Esophagus (tissue), 2 donors: ENCODE results near the gene ITLN1. TPM values are rescaled to one million over a fixed set of nuclear protein-coding genes. Genes with fewer than 3 reads are reported as not detected.
"Not testable (repeated sequence)": the region's sequence is repeated elsewhere in the genome, so short reads cannot be mapped to it uniquely, and the experiment has no call there.

Experiments used
- H3K27ac ChIP-seq, 2 donors: one replicate each; pipeline ENCODE4 v1.5.1; 2013; ENCODE audit warnings: low read depth in 2 of 2, mild to moderate bottlenecking in 2 of 2, inconsistent platforms in 1 of 2, low read length in 1 of 2, moderate library complexity in 1 of 2
- H3K27me3 ChIP-seq, 2 donors: one replicate each; pipeline ENCODE4 v1.6.1; 2013; ENCODE audit warnings: low read length in 2 of 2, control low read depth in 1 of 2, mild to moderate bottlenecking in 1 of 2; ENCODE audit not compliant: insufficient read depth in 2 of 2, control insufficient read depth in 1 of 2
- H3K36me3 ChIP-seq, 2 donors: one replicate each; pipeline ENCODE4 v1.6.1; 2013; ENCODE audit warnings: low read length in 1 of 2; ENCODE audit not compliant: control insufficient read depth in 2 of 2, insufficient read depth in 2 of 2
- H3K4me1 ChIP-seq, 2 donors: one replicate each; pipeline ENCODE4 v1.6.1; 2013; ENCODE audit warnings: low read length in 1 of 2; ENCODE audit not compliant: control insufficient read depth in 2 of 2, insufficient read depth in 2 of 2
- H3K4me3 ChIP-seq, 2 donors: one replicate each; pipeline ENCODE4 v1.5.1; 2013; ENCODE audit warnings: low read length in 2 of 2, mild to moderate bottlenecking in 2 of 2, low read depth in 1 of 2, moderate library complexity in 1 of 2
- H3K9me3 ChIP-seq, 2 donors: one replicate each; pipeline ENCODE4 v1.6.1; 2013; ENCODE audit warnings: mild to moderate bottlenecking in 2 of 2, low read depth in 1 of 2, low read length in 1 of 2, moderate library complexity in 1 of 2; ENCODE audit not compliant: control insufficient read depth in 2 of 2, insufficient read depth in 1 of 2
- WGBS, 2 donors: extraction: QIAGEN DNeasy Blood & Tissue Kit; methylation state at CpG; one replicate each; pipeline ENCODE4 v1.1.7; 2013; 5-methylcytosine and 5-hydroxymethylcytosine counted together
- polyA plus RNA-seq, 2 donors: library from polyadenylated mRNA; stranded (reverse); fragments of 200-250 nt; gene quantifications; one replicate each; pipeline ENCODE4 v1.2.3, GENCODE V29; 2013
- donor health status: healthy with polysubstance abuse.
- donor health status: Bipolar disorder and iron deficiency.

Gene ITLN1
- polyA plus RNA-seq, 2 donors: 0.04 to 0.20 TPM

- H3K9me3 ChIP-seq: no peaks in the 10 kb centered on the region
- H3K4me3 ChIP-seq: no peak overlapping the region
- H3K36me3 ChIP-seq: no peaks in the 10 kb centered on the region
- no peak overlapping the region for H3K27ac ChIP-seq
- WGBS, 2 donors: 50 to 53% methylated on average over 7 of the region's 7 CpGs
- no peaks in the 10 kb centered on the region for H3K4me1 ChIP-seq
- no peaks in the 10 kb centered on the region for H3K27me3 ChIP-seq
These were observed 23.0 kb upstream of the ITLN1 start for GRCh38 chr1:160907976-160908375.

- Histone ChIP-seq H3K27me3 (no peaks in the 10 kb centered on the region), H3K9me3 (no peaks in the 10 kb centered on the region), H3K4me3 (no peak overlapping the region), H3K27ac (no peak overlapping the region), H3K4me1 (no peaks in the 10 kb centered on the region), H3K36me3 (no peaks in the 10 kb centered on the region)
- WGBS, 2 donors: 77 to 83% methylated on average over 4 of the region's 4 CpGs
These were observed 20.6 kb upstream of the ITLN1 start for GRCh38 chr1:160905617-160905989.

- Histone ChIP-seq H3K27me3 (no peaks in the 10 kb centered on the region), H3K9me3 (no peaks in the 10 kb centered on the region), H3K27ac (no peak overlapping the region), H3K36me3 (no peaks in the 10 kb centered on the region), H3K4me1 (no peaks in the 10 kb centered on the region), H3K4me3 (no peak overlapping the region)
- 64 to 78% methylated on average over 8 of the region's 8 CpGs for WGBS, 2 donors
These were observed 20.0 kb upstream of the ITLN1 start for GRCh38 chr1:160904783-160905616.

GRCh38 chr1:160902251-160902650, 17.3 kb upstream of the ITLN1 start:
- H3K27me3 ChIP-seq, H3K9me3 ChIP-seq: not testable (repeated sequence)
- WGBS, 2 donors: 69 to 76% methylated on average over 1 of the region's 1 CpG

GRCh38 chr1:160901768-160902167, 16.8 kb upstream of the ITLN1 start:
- Histone ChIP-seq H3K27me3 (no peaks in the 10 kb centered on the region), H3K4me1 (no peaks in the 10 kb centered on the region), H3K36me3 (no peaks in the 10 kb centered on the region), H3K4me3 (no peak overlapping the region), H3K27ac (no peak overlapping the region), H3K9me3 (no peaks in the 10 kb centered on the region)
- WGBS, 2 donors: 89 to 90% methylated on average over 2 of the region's 2 CpGs

More at GRCh38 chr1:160902251-160902650, 17.3 kb upstream of the ITLN1 start:
- H3K36me3 ChIP-seq, H3K4me3 ChIP-seq, H3K4me1 ChIP-seq, H3K27ac ChIP-seq: not testable (repeated sequence)

GRCh38 chr1:160900683-160901082, 15.7 kb upstream of the ITLN1 start:
- H3K9me3 ChIP-seq: not testable (repeated sequence)
- WGBS, 2 donors: 60 to 70% methylated on average over 3 of the region's 3 CpGs

GRCh38 chr1:160894368-160895135, 9.6 kb upstream of the ITLN1 start:
- H3K27me3 ChIP-seq, H3K9me3 ChIP-seq, H3K36me3 ChIP-seq, H3K4me1 ChIP-seq, H3K27ac ChIP-seq, H3K4me3 ChIP-seq: not testable (repeated sequence)
- WGBS, 2 donors: 93 to 94% methylated on average over 18 of the region's 18 CpGs

More at GRCh38 chr1:160900683-160901082, 15.7 kb upstream of the ITLN1 start:
- not testable (repeated sequence) for H3K4me1 ChIP-seq, H3K27me3 ChIP-seq, H3K4me3 ChIP-seq, H3K36me3 ChIP-seq, H3K27ac ChIP-seq

GRCh38 chr1:160891474-160891873, 6.5 kb upstream of the ITLN1 start:
- Histone ChIP-seq H3K4me1 (no peaks in the 10 kb centered on the region), H3K36me3 (no peaks in the 10 kb centered on the region), H3K4me3 (no peak overlapping the region), H3K27ac (no peak overlapping the region), H3K27me3 (no peaks in the 10 kb centered on the region), H3K9me3 (no peaks in the 10 kb centered on the region)
- 55 to 56% methylated on average over 2 of the region's 2 CpGs for WGBS, 2 donors

GRCh38 chr1:160888926-160889325, 3.9 kb upstream of the ITLN1 start:
- 22 to 25% methylated on average over 2 of the region's 2 CpGs for WGBS, 2 donors
- Histone ChIP-seq H3K4me1 (no peaks in the 10 kb centered on the region), H3K36me3 (no peaks in the 10 kb centered on the region), H3K27ac (no peak overlapping the region), H3K4me3 (no peak overlapping the region), H3K27me3 (no peaks in the 10 kb centered on the region), H3K9me3 (no peaks in the 10 kb centered on the region)
